NCI-H2196 (cell line): ENCODE measurements around the gene TCF4.

Experiments
- DNase-seq: peaks from one replicate; lab custom pipeline; 2025; ENCODE audit not compliant: unreplicated experiment; lab: John Stamatoyannopoulos, UW

The TCF4 gene

GRCh38 chr18:55214969-55215368 is 373.0 kb downstream of the TCF4 start:
- no peak for DNase-seq

- DNase-seq: no peak
These were observed 373.5 kb downstream of the TCF4 start for GRCh38 chr18:55214534-55214933.

- no peak for DNase-seq
These were observed 374.4 kb downstream of the TCF4 start for GRCh38 chr18:55213586-55213985.

GRCh38 chr18:55206927-55207326 is 381.1 kb downstream of the TCF4 start:
- DNase-seq: no peak

GRCh38 chr18:55202232-55202917 is 385.6 kb downstream of the TCF4 start:
- DNase-seq: no peak

GRCh38 chr18:55199291-55199963 is 388.6 kb downstream of the TCF4 start:
- no peak for DNase-seq

- no peak for DNase-seq
These were observed 392.1 kb downstream of the TCF4 start for GRCh38 chr18:55195863-55196262.

- DNase-seq: no peak
These were observed 398.0 kb downstream of the TCF4 start for GRCh38 chr18:55189972-55190371.

GRCh38 chr18:55186588-55186987 is 401.4 kb downstream of the TCF4 start:
- no peak for DNase-seq

GRCh38 chr18:55185391-55185790 is 402.6 kb downstream of the TCF4 start:
- no peak for DNase-seq

GRCh38 chr18:55179835-55180234 is 408.2 kb downstream of the TCF4 start:
- no peak for DNase-seq

GRCh38 chr18:55179425-55179824 is 408.6 kb downstream of the TCF4 start:
- no peak for DNase-seq

GRCh38 chr18:55173291-55173690 is 414.7 kb downstream of the TCF4 start:
- no peak for DNase-seq
